ENCODE results near the gene MYH15.
"Not testable (repeated sequence)": the region's sequence is repeated elsewhere in the genome, so short reads cannot be mapped to it uniquely, and the experiment has no call there.

The MYH15 gene

GRCh38 chr3:108380128-108380795, 130.1 kb downstream of the MYH15 start:
- DNase-seq, result no peak

GRCh38 chr3:108378952-108379342, 131.4 kb downstream of the MYH15 start:
- not testable (repeated sequence) for DNase-seq

DNA sequence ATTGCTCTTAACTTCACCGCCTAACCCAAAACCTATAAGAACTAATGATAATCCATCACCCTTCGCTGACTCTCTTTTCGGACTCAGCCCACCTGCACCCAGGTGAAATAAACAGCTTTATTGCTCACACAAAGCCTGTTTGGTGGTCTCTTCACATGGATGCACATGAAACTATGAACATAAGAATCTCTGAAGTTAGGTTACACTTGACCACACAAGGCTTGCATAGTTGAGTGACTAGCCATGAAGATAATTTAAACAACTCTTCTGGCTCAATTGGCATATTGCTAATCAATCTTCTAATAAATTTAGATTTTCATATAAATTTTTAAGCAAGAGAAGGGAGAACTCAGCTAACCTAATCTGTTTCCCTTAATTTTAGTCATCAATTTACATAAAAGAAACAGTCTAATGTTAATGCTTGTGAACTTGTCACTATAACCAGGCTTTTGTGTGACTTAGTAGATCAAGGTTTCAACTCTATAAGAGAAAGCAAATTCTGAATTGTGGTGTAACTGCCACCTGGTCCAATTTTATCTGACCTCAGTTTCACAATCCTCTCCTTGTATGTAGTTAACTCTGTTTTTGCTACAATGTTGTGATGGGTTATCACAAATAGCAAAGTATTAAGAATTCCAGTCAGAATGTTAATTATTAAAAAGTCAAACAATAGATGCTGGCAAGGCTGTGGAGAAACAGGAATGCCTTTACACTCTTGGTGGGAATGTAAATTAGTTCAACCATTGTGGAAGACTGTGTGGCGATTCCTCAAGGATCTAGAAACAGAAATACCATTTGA, 132.0 kb downstream of the MYH15 start:
- no peak for DNase-seq

- no peak for DNase-seq
These were observed 133.0 kb downstream of the MYH15 start for GRCh38 chr3:108377384-108377783.

DNA sequence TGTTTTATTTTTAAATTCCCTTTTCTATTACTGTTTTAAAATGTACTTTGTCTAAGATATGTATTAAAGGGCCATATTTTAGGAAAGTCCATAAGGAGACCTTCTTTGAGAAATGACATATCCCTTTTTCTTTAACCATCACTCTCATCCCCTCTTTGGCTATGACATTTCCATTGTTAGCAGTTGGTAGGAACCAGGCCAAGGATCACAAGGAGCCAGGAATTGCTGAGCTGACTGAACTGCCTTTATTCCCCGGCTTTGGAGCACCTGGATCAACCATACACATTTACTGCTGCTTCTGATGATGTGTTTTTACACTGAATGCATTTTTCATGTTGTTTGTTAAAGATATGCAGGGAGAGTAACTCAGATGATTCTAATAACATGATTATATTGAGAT, 134.4 kb downstream of the MYH15 start:
- DNase-seq, result no peak

DNA sequence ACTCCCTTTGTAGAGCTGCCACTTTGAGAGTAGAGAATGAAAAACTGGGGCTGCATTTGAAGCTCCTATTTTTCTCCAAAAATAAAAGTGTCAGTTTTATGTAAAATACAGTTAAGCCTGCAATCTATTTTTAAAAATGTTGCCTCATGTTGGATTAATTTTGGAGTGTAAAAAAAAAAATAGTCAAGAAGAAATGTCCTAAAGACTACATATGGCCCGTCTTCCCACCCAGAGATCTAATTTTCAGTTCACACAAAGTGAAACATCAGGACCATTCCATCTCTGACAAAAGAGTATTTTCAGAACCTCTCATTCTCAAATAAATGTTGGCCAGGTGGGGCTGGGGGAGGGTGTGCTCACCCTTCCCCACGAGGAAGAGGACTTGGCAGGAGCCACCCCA, 151.4 kb downstream of the MYH15 start:
- DNase-seq, result no peak

DNA sequence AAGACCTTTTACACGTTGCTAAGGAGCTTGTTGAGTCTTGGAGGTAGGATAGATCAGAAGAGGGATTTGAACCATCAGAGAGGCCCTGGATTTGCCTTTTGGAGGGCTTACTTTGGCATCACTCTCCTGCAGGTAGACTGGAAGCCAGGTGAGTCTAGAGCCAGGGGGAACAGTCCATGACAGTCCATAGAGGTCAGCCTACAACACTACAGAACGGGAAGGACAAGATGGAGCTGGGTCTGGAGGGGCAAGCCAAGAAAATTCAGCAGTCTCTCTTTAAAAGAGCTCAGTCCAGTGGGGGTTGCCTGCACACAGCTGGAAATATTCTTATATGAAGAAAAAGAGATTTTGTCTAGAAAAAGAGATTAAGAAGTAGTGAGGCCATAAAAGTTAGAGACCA, 153.4 kb downstream of the MYH15 start:
- no peak for DNase-seq

DNA sequence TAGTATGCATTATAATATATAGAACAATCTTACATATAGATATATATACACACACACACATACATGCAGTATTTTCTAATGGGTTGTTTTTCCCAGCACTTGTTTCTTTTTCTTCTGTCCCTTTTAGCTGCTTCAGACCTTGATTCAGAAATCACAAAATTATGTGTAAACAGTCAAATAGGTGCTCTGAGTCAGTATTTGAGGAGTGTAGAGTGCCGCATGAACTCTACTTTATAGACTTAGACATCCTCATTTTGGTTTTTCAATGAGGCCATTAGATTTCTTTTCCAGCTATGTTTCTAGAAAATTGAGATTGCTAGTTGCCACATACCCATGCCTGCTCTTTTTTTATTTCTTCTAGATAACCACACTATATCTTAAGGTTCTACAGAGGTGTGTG, 155.8 kb downstream of the MYH15 start:
- DNase-seq, result no peak

GRCh38 chr3:108352176-108352575, 158.2 kb downstream of the MYH15 start:
- no peak for DNase-seq

- DNase-seq, result no peak
These were observed 163.8 kb downstream of the MYH15 start for GRCh38 chr3:108346301-108347227.

GRCh38 chr3:108345492-108346205, 164.7 kb downstream of the MYH15 start:
- DNase-seq, result no peak

DNA sequence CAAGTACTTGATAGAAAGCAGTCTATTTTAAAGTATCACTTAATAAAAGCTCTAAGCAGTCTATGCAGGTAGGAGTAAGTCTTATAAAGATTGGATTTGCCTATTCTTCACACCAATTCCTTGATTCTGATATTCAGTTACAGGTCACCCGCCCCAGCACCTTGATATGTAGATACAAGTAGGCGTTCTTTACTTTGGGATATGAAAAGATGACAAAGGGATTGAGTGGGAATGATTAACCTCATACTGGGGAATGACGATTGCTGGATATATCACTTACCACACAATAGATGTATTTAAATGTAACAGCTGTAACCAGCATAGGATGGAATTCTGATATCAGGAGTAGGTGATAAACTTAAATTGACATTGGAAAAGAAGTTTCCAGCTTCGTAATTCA, 166.9 kb downstream of the MYH15 start:
- no peak for DNase-seq

DNA sequence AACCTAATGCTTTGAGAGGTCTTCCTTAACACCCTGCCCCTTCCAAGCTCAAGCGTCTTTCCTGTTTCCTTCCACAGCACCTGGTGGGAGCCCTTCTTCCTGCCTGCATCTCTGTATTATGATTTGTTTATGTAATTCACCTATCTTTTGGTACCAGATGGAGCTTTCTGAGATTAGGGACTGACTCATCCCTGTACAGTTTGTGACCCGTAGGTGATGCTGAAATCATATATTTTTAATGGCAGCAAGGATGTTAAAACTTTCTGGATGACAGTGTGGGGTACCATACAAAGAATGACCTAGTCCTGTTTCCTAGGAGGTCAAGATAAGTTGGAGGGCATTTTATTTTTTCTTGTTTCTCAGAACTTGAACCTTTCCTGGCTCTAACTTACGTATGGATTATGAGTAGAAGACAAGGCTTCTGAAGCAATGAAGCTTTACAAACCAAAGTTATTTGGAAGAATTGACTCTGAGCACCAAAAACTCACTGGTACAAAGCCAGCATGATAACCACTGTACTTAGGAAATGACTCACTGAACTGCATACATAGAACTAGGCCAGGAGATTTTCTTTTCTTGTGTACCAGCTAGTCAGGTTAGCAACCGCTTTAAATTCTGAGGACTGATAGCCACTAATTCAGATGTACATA, 167.4 kb downstream of the MYH15 start:
- no peak for DNase-seq

DNA sequence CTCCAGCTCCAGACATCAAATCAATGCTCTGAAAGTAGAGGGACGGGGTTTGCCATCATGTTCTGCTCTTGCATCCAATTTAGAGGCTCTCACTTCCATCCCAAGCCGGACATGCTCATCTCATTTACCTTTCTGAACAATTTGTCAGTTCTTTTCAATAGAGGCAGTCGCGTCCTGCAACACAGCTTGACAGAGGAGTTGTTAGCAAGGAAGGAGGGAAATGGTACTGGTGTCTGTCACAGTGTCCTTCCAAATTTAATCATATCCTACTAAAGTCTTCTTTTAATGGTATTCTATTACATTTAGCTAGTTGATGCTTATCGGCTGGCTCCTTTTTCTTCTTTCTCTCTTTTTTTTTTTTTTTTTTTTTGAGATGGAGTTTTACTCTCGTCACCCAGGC, 168.5 kb downstream of the MYH15 start:
- DNase-seq, result no peak

GRCh38 chr3:108338901-108339545, 171.4 kb downstream of the MYH15 start:
- DNase-seq, result no peak

DNA sequence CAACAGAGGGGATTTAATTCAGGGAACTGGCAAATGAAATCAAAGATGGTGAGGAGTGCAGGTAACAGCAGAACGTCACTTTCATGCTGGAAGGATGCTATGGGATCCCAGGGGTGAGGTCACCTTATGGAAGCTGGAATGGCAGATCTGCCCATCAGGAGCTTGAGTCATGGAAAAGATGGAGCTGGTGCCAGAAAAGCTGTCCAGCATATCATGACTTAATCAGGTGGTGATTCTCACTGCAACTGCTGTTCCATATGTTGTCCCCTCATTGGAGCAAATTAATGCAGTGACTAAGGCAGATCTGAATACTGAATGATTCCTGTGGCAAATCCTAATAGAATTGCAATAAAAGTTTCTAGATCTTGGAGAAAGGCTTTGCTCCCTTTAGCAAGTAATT, 175.7 kb downstream of the MYH15 start:
- no peak for DNase-seq

- no peak for DNase-seq
These were observed 176.4 kb downstream of the MYH15 start for GRCh38 chr3:108333961-108334360.

DNA sequence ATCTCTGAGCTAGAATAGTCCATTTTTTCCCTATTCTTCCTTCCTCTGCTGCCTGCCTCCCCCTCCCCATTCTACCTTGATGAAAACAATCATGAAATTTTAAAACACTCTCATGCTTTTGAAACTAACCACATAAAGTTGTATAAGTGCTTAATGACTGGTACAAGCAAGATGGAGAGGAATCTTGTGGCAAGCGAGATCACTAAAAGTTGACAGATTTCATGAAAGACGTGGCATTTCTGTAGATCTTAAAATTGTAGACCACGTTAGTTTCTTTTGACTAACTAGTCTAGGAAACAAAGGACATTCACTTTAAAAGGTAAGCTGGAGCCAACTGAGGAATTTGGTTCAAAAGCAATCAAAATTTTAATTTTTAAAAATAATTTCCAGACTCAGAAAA, 178.6 kb downstream of the MYH15 start:
- DNase-seq, result no peak
